Upper lobe of left lung (tissue), 4 donors: ENCODE results near the gene PARD3B.

Experiments
- EP300 ChIP-seq, 4 donors: sonication (generic); formaldehyde crosslinking; IDR thresholded peaks; one replicate each; pipeline ENCODE4 v1.5.1; 2017; ENCODE audit warnings: antibody characterized with exemption in 4 of 4, control low read depth in 2 of 4
- POLR2A ChIP-seq, 4 donors: fragments of 450-650 bp; IDR thresholded peaks; one replicate each; pipeline ENCODE4 v1.5.1; 2016 to 2017; ENCODE audit warnings: antibody characterized with exemption in 4 of 4, mild to moderate bottlenecking in 2 of 4
- POLR2AphosphoS5 ChIP-seq, 2 donors: sonication (generic); formaldehyde crosslinking; IDR thresholded peaks; one replicate each; pipeline ENCODE4 v1.5.1; 2017; ENCODE audit warnings: antibody characterized with exemption in 2 of 2

DNA sequence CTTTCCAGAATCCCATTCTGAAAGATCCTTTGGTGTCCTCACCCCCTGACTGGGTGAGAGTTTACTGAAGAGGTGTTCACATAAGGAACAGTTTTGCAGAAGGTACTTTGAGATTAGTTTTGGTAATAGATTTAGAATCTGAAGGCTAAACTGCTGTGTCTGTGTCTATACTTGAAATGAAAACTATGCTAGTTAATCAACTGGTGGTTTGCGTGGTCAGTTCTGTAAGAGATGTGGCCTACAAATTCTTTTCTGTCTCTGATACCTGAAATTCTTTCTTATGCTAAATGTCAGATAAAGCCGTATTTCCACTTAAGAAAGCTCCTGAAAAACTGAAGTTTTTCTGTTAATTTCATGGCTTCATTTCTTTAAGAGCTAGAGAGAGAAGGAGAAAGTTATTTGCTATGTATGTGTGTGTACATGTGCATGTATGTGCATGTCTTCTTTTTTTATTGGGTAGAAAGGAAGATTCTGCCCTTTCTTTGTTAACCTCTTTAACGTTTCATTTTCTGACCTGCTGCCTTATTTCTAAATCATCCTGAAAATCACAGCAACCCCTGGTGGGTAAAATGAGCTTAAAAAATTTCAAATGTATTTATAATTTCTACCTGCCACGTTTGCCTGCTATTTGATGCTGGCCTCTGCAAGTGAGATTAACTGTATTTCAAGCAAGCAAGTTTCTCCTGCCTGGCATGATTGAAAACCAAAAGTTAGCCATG lies 585.0 kb downstream of the PARD3B start:
- TF ChIP-seq POLR2A (IDR thresholded peaks at IDR 0.05) (no peak), EP300 (IDR thresholded peaks at IDR 0.05) (no peak), POLR2AphosphoS5 (IDR thresholded peaks at IDR 0.05) (no peak)
